NCI-H510A treated with DMSO at 0.1 percent for 48 hours (cell line): ENCODE results near the gene AHNAK.
"Not testable (repeated sequence)": the region's sequence is repeated elsewhere in the genome, so short reads cannot be mapped to it uniquely, and the experiment has no call there.

Source experiments
- DNase-seq: peaks from one replicate; lab custom pipeline; 2025; lab: John Stamatoyannopoulos, UW

AHNAK gene

GRCh38 chr11:62386083-62386482, 160.5 kb downstream of the AHNAK start:
- DNase-seq: not testable (repeated sequence)

- DNase-seq: no peak
Observed at GRCh38 chr11:62383822-62384221, 162.8 kb downstream of the AHNAK start.
